Inflammatory macrophage treated with lipopolysaccharide for 4 hours (primary cell): ENCODE results near the gene CADPS2.

Source experiments
- DNase-seq: peaks from one replicate; pipeline ENCODE4 v3.0.0-alpha.2; 2020

Gene CADPS2

DNA sequence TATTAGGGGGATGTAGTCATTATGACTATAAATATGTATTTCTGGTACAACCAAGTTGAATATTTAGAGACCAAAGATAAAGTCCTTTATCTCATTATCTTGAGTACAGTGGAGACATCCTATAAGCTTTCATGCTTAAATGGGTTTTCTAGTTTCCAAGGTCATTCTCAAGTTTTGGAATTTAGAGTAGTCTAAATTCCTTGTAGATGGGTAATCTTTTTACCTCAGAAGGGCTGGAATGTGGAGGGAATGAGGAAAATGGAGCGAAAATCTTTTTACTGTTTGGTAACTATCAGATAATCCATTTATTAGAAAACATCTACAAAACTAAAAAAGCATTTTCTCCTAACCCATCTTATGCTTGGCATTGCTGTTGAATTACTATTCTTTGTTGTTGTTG, 368.7 kb downstream of the CADPS2 start:
- no peak for DNase-seq

DNA sequence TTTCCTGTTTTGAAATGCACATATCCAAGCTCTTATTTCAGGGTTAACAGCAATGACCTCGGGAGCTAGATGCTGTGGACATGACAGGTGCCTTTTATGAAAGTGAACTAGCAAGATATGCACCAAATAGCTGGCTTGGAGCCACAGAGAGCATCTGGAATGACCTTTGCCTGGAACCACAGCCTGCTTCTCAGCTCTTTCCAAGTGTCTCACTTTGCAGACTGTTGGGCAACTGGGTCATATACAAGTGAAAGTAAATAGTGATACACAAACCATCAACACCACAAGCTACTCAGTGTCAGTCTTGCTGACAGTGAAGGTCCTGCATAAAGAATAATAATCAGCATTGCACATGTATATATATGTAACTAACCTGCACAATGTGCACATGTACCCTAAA, 370.9 kb downstream of the CADPS2 start:
- no peak for DNase-seq

DNA sequence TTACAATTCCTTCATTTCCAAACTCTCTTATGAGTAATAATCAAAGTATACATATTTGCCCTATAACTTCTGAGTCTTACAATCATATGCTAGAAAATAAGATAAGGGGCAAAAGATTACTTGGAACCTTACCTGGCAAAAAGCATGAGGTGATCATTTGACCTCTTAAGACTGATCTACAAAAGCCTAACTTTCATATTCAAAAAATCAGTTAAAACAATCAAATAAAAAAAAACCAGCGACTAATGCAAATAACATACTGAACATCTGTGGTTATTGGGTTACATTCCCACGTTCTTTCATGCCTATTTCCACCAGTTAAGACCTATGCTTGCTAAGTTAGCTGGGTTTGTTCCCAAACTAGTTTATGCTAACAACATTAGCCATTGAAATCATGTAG, 375.0 kb downstream of the CADPS2 start:
- DNase-seq, result no peak

DNA sequence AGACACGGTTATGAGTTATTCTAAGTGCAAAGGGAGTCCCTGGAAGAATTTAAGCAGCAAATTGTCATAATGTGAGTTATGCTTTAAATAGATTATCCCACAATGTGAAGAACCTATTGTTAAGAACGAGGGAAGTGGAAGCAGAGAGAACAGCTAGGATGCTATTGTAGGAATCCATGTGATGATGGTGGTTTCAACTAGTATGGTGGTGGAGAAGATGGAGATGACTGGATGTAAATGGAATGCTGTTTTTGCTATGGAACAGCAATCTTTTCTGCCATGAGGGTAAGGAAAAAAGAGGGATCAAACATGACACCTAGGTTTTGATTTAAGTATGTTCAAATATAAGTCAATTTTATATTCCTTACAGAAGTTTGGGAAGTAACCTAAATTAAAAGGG, 378.7 kb downstream of the CADPS2 start:
- DNase-seq, result no peak

DNA sequence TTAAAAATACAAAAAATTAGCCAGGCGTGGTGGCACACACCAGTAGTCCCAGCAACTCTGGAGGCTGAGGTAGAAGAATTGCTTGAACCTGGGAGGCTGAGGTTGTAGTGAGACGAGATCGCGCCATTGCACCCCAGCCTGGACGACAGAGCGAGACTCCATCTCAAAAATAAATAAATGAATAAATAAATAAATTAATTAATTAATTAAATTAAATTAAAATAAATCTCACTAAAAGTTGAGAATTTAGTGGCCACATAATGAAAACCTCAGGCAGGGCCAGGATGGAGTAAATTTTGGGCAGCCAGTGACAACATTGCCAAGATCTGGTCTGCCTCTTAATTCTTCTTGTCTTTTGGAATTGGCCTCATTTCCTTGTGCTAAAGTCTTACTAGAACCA, 394.3 kb downstream of the CADPS2 start:
- DNase-seq, result no peak

DNA sequence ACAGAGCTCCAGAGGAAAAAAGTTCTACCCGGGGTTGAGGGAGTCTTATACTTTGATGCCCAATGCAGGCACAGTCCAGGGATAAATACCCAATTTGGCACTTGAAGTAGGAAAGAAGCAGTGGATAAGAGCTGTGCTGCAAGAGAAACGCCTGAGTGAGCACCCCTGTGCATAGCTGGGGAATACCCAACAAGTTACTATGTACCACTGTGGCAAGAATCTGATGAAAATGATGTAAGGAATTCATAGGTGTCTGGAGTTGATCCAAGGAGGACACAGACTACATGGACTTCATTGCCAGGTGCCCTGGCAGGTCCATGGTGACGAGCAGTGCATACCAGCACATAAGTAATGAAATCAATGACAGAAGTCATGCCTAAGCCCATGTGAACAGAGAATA, 398.0 kb downstream of the CADPS2 start:
- DNase-seq, result no peak

DNA sequence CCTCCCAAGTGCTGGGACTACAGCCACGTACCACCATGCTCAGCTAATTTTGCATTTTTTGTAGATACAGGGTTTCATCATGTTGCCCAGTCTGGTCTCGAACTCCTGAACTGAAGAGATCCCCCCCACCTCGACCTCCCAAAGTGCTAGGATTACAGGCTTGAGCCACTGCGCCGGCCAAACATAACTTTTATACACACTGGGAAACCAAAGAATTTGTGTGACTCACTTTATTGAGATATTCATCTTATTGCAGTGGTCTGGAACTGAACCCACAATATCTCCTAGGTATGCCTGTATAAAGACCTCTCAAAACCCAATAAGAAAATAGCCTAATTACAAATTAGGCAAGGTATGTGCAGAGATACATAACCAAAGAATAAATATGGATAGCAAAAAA, 399.1 kb downstream of the CADPS2 start:
- no peak for DNase-seq

DNA sequence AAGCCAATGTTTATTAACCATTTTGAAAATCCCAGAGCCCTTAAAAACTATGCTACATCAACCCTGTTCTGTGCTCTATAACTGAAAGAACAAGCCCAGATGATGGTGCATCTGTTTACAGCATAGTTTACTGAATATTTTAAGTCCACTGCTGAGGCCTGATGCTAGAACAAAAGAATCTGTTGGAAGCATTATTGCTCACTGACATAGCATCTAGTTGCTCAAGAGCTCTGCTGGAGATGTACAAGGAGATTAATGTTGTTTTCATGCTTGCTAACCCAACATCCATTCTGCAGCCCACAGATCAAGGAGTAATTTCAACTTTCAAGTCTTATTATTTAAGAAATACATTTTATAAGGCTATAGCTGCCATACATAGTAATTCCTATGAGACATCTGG, 400.4 kb downstream of the CADPS2 start:
- DNase-seq, result no peak

DNA sequence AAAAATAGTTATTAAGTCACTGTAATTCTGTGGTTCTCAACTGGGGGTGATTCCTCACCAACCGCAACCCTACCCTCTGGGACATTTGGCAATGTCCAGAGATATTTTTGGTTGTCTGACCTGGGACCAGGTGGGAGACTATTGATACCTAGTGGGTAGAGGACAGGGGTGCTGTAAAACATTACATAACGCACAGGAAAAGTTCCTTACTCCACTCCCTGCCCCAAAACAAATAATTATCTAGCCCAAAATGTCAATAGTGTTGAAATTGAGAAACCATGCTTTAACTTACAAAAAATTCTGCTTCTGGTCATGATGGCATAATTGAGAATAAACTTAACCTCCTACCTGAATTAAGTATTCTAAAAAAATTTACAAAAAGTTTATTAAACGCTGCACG, 404.0 kb downstream of the CADPS2 start:
- DNase-seq, result no peak

DNA sequence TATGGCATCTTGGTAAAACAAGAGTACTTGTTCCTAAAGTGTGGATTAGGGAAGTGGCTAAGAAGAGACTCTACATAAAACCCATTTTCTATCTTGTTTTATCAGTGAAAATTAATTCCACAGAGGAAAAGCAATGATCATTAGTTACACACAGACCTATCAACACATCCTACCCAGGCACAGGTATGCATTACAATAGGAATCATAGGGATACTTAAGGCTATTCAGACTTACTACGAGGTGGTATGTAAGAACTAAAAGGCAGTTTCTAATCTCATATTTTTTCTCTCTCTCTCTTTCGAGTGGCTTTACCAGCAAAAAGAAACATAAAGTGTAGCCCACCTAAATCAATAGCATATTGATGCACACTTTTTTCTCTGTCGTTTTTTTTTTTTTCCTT, 415.4 kb downstream of the CADPS2 start:
- no peak for DNase-seq

DNA sequence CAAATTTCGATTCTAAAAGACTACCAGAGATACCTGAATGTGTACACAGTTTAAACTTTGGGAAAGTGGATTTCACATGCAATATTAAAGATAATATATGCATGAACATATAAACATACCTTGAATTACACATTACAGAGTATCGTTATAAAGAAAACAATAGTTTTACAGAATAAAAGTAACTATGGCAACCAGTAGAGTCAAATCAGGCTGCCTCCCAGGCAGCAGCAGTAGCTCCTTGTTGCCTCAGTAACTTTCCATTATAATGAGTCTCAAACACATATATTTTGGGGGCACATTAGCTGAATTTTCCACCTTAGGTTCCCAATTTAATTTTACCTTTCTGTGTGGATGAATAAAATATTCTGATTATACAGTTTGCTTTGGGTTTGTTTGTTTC, 417.3 kb downstream of the CADPS2 start:
- DNase-seq, result no peak

DNA sequence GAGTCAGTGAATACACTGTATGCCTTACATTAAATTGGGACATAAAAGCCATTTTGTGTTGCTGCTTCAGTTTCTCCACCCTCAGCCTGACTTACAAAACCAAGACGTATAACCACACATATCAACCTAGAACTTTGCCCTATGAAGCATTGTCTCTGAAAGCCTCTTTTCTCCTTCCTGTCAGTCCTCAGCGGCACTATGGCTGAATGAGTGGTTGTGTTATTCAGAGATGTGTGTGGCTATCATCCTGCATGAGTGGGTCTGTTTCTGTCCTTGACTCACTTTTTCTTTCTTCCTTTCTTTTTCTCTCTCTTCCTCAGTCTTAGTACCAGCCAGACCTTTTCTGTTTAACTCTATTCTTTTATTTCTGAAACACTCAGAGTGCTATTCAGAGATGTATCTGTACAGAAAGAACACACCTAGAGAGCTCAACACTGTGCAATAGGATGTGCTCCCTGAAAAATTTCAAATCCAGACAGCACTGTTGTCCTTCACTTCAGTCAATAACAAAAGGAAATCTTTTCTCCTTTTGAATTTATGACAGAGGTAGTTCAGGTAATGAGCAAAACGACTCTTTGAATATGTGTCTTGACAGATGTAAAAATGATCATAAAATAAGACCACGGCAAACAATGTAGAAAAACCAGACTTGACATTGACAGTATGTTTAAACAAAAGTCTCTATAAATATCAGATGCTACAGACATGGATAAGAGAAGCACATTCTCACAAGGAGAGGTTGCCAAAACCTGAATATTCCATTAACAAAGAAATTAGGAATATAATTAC, 418.4 kb downstream of the CADPS2 start:
- DNase-seq, result no peak

DNA sequence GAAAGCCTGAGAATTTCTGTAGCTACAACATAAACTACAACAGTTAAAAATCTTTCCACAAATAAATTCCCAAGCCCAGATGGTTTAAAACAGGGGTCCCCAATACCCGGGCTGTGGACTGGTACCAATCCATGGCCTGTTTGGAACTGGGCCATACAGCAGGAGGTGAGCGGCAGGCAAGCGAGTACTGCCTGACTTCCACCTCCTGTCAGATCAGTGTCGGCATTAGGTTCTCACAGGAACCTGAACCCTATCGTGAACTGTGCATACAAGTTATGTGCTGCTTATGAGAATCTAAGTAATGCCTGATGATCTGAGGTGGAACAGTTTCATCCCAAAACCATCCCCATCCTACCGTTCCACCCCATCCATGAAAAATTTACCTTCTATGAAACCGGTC, 421.0 kb downstream of the CADPS2 start:
- no peak for DNase-seq

DNA sequence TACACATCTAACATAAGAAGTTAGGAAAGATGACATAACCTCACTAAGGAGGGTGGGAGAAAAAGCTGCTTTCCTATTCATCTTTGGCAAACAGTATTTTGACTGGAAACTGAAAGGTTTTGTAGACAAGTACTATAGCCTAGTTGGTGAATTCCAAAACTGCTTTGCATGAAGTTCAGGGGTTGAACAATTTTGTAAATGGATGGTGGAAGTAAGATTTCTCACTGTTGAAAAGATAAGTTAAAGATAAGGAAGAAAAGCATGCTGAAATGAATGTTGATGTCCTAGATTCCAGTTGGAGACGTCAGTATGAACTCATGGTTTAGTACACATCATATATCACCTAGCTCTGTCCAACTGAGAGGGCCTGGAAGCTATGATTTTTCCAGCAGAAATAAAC, 422.6 kb downstream of the CADPS2 start:
- no peak for DNase-seq

DNA sequence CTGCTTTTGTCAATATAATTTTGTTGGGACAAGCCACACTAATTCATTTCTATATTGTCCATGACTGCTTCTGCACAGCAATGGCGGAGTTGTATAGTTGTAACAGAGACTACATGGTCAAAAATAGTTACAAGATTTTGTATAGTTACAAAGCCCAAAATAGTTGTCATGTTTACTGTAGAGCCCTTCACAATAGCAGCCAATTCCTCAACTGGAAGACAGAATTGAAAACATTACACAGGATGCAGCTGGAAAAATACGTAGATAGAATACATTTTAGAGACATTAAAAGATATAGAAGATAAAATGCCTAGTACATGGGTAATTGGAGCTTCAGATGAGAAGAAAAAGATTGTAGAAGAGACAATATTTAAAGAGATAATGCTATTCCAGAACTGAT, 425.3 kb downstream of the CADPS2 start:
- no peak for DNase-seq

DNA sequence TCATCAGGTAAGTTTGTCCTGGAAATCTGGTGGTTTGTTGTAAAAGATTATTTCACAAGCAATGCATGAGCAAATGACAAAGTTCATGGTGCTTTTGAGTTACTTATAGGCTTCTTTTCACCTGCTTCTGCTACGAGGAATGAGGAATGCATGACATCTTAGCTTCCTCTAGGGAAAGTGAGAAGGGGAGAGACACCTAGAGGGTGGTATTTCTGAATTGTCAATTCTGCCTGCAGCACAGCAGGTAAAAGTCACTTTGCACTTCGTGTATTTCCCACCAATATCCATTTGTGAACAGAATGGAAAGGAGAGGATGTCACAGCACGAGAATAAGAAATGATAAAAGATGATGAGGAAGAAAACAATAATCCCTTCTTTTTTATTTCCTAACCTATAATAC, 428.3 kb downstream of the CADPS2 start:
- no peak for DNase-seq

DNA sequence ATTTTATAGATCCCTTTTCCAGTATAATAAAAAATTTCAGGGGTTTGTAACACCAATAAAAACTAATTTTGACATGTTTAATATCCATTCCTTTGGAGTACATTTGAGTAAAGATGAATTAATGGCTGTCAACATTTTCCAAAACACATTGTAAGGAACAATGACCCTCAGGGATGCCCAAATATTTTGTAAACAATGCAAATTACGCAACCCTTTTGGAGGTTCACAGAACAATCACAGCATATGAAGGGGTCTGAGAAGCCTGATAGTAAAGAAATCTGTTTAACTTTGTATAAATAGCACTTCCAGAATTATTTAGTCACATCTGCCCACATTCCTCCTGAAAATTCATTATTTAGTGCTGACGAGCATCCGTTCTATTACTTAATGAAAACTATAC, 428.9 kb downstream of the CADPS2 start:
- no peak for DNase-seq

DNA sequence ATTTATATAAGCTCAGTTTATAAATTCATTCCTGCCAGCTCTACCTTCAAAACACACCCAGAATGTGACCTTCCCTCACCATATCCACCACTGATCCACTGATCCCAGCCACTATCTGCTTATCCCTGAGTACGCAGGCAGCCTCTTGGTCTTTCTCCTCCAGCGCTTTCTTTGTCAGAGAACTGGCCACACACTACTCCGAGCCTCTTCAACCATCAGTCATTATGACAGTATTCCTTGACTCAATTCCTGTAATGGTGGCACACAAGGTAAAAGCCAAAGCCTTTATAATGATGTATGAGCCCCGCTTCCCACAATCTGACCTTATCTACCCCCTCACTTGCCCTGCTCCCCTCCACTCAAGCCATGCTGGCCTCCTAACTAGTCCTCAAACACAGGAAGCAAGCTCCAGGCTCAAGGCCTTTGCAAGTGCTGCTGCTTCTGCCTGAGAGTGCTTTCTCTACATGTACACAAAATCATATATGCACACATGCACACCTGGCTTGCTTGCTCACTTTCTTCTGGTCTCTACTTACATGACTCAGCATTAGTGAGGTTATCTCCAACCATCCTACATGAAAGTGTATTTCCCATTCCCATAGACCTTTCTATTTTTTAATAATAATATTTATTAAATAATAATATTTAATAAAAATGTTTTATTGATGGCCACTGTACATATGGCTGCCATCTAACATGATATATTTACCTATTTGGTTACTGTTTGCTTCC, 431.3 kb downstream of the CADPS2 start:
- DNase-seq, result no peak

DNA sequence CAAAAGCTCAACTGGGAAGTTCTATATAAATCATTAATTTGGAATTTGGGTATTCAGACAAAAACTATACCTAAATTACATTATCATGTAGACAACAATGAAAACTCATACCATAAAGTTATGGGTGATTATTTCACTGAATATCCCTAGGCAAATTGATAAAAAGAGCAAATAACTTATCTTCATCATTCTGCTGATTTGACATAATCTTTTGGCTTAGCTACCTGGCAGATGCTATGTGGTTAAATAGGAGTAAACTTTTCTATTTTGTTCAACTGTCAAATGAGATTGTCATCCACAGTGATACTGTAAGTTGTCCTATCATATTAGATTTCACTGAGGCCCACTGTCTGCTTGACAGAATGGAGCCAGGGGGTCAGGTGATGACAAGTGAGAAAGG, 432.8 kb downstream of the CADPS2 start:
- no peak for DNase-seq

DNA sequence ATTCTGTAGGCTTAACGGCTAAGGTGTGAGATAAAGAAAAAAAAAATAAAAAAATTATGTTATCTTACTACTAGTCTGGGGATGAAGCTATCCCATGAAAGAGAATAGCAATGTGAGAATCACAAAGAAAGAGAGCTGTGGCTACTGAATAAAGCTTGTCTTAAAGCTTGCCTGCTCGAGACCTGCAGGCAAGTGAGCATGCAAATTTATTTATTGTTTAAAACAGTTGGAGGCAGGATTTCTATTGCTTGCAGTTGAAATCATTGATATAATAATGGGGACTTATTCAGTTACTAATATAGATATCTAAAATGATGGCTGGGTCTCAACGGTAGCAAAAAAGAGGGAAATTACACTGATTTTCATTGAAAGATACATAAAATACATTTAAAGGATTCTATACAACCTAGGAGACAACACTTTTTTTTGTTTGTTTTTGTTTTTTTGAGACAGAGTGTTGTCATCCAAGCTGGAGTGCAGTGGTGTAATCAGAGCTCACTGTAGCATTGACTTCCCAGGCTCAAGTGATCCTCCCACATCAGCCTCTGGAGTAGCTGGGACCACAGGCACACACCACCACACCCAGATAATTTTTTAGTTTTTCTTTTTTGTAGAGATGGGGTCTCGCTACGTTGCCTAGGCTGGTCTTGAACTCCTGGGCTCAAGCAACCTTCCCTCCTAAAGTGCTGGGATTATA, 437.2 kb downstream of the CADPS2 start:
- DNase-seq, result no peak

DNA sequence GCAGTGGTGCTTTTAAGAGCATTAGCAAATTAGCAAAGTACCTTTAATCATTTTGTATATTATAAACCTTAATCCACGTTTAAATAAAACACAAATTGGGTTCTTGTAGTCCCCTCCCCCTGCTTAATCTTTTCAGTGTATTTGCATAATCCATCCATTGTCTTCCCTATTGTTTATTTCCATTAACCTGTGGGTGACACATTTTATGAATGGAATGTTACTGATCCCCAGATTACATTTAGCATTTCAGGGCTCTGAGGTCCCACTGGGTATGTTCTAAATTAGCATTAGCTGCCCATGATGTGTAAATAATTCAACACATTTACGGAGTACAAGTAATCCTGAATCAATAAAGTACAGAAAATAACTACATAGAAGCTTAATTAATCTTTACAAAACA, 443.3 kb downstream of the CADPS2 start:
- DNase-seq, result no peak

DNA sequence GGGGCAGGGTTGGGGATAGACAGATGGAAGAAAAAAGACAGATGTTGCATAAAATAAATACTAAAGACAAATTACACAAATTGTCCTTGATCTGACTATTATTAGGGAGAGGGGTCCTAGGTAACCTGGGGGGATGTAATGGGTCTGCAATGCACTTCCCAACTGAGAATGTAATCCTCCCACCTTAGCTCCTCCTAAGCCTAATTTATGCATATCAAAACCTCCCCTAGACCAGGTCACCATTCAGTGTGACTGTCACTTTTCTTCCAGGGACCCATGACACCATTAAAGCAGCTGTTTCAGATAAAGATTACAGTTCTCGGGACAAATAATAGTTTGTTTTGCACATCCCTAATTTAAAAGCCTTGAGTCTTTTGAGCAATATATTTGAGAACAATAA, 447.8 kb downstream of the CADPS2 start:
- DNase-seq, result no peak

DNA sequence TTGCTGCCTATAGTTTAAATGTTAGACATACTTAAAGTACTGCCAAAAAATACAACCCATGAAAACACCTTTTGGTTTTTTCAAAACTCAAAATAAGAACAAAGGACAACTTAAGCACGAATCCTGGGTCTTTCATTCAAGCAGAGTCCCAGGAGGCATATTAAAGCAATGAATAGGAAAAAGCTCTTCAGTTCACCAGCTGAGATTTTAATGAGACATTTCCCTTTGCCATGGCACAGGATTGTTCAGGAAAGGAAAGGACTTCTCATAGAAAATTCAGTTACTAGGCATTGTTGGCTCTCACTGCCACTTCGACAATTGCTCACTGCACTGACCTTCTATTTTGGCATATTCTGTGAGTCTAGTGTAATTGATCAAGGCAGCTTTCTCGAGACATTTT, 448.3 kb downstream of the CADPS2 start:
- no peak for DNase-seq

DNA sequence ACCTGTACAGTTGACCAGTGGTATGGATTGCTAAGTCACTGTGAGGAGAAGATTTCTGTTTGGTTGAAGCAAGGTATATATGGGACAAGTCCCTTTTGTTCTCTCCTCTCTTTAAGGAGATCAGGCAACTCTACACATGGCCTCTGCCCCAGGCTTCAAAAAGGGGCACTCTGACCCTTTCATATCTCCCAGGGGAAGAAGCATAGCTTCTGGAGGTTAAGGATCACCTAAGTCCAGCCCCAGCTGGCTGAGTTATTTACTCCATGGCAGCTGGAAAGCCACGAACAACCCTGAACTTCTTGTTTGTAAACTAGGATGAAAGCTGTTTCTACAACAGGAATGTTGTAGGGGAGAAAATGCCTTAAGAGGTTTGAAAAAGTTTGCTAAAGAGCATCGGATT, 452.5 kb downstream of the CADPS2 start:
- no peak for DNase-seq
